Measurements from ENCODE around the gene TMBIM6. TPM values are rescaled to one million over a fixed set of nuclear protein-coding genes. Genes with fewer than 3 reads are reported as not detected.
"Not testable (repeated sequence)": the region's sequence is repeated elsewhere in the genome, so short reads cannot be mapped to it uniquely, and the experiment has no call there.

TMBIM6 gene
- total and polyA plus RNA-seq, 9 of the 15 experiments (the other 6 are each of a cell fraction or from before 2014, with no cell fraction given) = 147 to 1,288 (median 352) TPM

DNA sequence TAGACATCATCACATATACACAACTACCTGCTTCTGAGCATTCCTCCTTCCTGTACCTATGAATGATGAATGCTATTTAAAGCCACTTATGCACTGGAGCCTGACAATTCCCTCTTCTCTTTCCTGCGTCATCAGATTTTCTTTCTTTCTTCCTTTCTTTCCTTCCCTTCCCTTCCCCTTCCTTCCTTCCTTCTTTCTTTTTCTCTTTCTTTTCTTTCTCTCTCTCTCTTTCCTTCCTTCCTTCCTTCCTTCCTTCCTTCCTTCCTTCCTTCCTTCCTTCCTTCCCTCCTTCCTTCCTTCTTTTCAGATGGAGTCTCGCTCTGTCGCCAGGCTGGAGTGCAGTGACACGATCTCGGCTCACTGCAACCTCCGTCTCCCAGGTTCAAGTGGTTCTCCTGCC, 39.6 kb downstream of the TMBIM6 start:
- H3K36me3 ChIP-seq (ENCODE audit: control insufficient read depth, insufficient read depth, low read length); H3K4me3 ChIP-seq; BruUV-seq (replicated peaks); H3K9me3 ChIP-seq (replicated peaks; ENCODE audit: control insufficient read depth, insufficient read depth, low read depth, low read length); H3K27ac ChIP-seq (ENCODE audit: extremely low read depth, low read depth, low read length); intact Hi-C loops (cut with micrococcal nuclease); H3K4me2 ChIP-seq (ENCODE audit: insufficient read depth, low read length); H4K20me1 ChIP-seq (replicated peaks; ENCODE audit: control insufficient read depth, insufficient read depth, low read length); H3K9ac ChIP-seq (ENCODE audit: insufficient read depth in 1 of 2, low read depth in 2 of 2, low read length in 2 of 2); H3K79me2 ChIP-seq (ENCODE audit: control insufficient read depth, insufficient read depth, low read length); CTCF ChIA-PET (ENCODE audit: low intra/inter-chr PET ratio); H2AFZ ChIP-seq (ENCODE audit: low read depth, low read length); H3K27me3 ChIP-seq (ENCODE audit: control insufficient read depth in 2 of 2, insufficient read depth in 2 of 2, low read length in 2 of 2); DNase-seq (ENCODE audit: extremely low read depth in 1 of 4, low spot score in 3 of 4); in situ Hi-C loops (cut with MboI); H3K9me1 ChIP-seq (ENCODE audit: control insufficient read depth, insufficient read depth, low read length); FAIRE-seq; ATAC-seq: not testable (repeated sequence)
- peak; percentile 74 for TF ChIP-seq ZNF512 (tag; IDR thresholded peaks at IDR 0.05)
- H3K4me1 ChIP-seq (replicated peaks in 1 of 2; ENCODE audit: control insufficient read depth in 2 of 2, insufficient read depth in 2 of 2, low read length in 2 of 2) = peaks cover 7 to 19% of the 10 kb centered on the region in 2 experiments; a peak in 4 of 5 replicates
- 74% methylated on average over 6 of the region's 6 CpGs for WGBS (ENCODE audit: insufficient coverage, low coverage, missing lambda C conversion rate)
- POLR2A ChIA-PET = interaction anchor here (0.6 kb wide), 1 partner anchor 28 kb away, joined by 3 read pairs; no protein-coding TSS in a partner anchor

- H3K9me3 ChIP-seq (replicated peaks; ENCODE audit: control insufficient read depth, insufficient read depth, low read depth, low read length) = no peaks in the 10 kb centered on the region
- CTCF ChIA-PET (ENCODE audit: low intra/inter-chr PET ratio) = no interaction called here
- H4K20me1 ChIP-seq (replicated peaks; ENCODE audit: control insufficient read depth, insufficient read depth, low read length) = no peaks in the 10 kb centered on the region
- TF ChIP-seq ZNF766 (CRISPR knock-in tag; conservative IDR thresholded peaks at IDR 0.05) = 0 out of 2 replicates have a peak, but pooled peaks have one; percentile 14
- peak; percentile 27; the same call in 1 of the 2 replicates for TF ChIP-seq POLR2H (tag; IDR thresholded peaks at IDR 0.05; ENCODE audit: low read depth)
- no peak for TF ChIP-seq NR4A1 (CRISPR knock-in tag; IDR thresholded peaks at IDR 0.05)
- peak; percentile 41; the same call in 1 of the 2 replicates for TF ChIP-seq NR4A1 (tag; IDR thresholded peaks at IDR 0.05)
- no peak for TF ChIP-seq RERE (CRISPR knock-in tag; IDR thresholded peaks at IDR 0.05; ENCODE audit: borderline replicate concordance)
Measured at GRCh38 chr12:49783917-49784676, 42.7 kb downstream of the TMBIM6 start.

More at GRCh38 chr12:49783917-49784676, 42.7 kb downstream of the TMBIM6 start:
- intact Hi-C loops (cut with micrococcal nuclease) = no loop called here
- Histone ChIP-seq H3K27ac (ENCODE audit: extremely low read depth, low read depth, low read length) (no peak overlapping the region; the same call in 2 of the 3 replicates), H2AFZ (ENCODE audit: low read depth, low read length) (peak overlapping the region; percentile 66), H3K4me2 (ENCODE audit: insufficient read depth, low read length) (peak overlapping the region; percentile 38), H3K27me3 (ENCODE audit: control insufficient read depth in 2 of 2, insufficient read depth in 2 of 2, low read length in 2 of 2) (no peaks in the 10 kb centered on the region), H3K36me3 (ENCODE audit: control insufficient read depth, insufficient read depth, low read length) (no peaks in the 10 kb centered on the region), H3K9me1 (ENCODE audit: control insufficient read depth, insufficient read depth, low read length) (no peaks in the 10 kb centered on the region), H3K79me2 (ENCODE audit: control insufficient read depth, insufficient read depth, low read length) (no peaks in the 10 kb centered on the region), H3K9ac (ENCODE audit: insufficient read depth in 1 of 2, low read depth in 2 of 2, low read length in 2 of 2) (peak overlapping the region in 1 of 2 experiments; percentile 19; a peak in 1 of 4 replicates), H3K4me3 (no peak overlapping the region), H3K4me1 (replicated peaks in 1 of 2; ENCODE audit: control insufficient read depth in 2 of 2, insufficient read depth in 2 of 2, low read length in 2 of 2) (peaks cover 7 to 13% of the 10 kb centered on the region in 2 experiments; a peak in 4 of 5 replicates)
- DNase-seq (ENCODE audit: extremely low read depth in 1 of 4, low spot score in 3 of 4) = peak in 1 of 4 experiments; percentile 24
- POLR2A ChIA-PET = interaction anchor here (0.6 to 1.9 kb wide), 7 partner anchors 14 to 45 kb away, joined by 3 to 5 read pairs (median 4); partner anchors contain the start of gene TMBIM6
- 33% methylated on average over 7 of the region's 7 CpGs for WGBS (ENCODE audit: insufficient coverage, low coverage, missing lambda C conversion rate)
- ATAC-seq = peak; percentile 71
- in situ Hi-C loops (cut with MboI) = no loop called here
- no TSS peak for BruUV-seq (replicated peaks)
- FAIRE-seq = peak; percentile 42

Data from K562 (cell line).